Gastrocnemius medialis (tissue), 4 donors: ENCODE results near the gene BTG3. TPM values are rescaled to one million over a fixed set of nuclear protein-coding genes. Genes with fewer than 3 reads are reported as not detected.

Experiments
- ATAC-seq, 2 donors: fragments of 150-250 bp; one replicate each; pipeline ENCODE4 v1.9.1; 2016
- DNase-seq, 2 donors: peaks; one replicate each; pipeline ENCODE4 v3.0.0-alpha.2; 2019
- H3K27ac ChIP-seq, 4 donors: fragments of 200-600 bp; sonication (generic); 1 replicate in 1 of 4; 2 replicates in 3 of 4; pipeline ENCODE4 v1.5.1; 2016 to 2018; ENCODE audit warnings: mild to moderate bottlenecking in 2 of 4, moderate library complexity in 1 of 4
- H3K27me3 ChIP-seq, 3 donors: fragments of 200-600 bp; sonication (generic) in 2 of 3; 1 replicate in 1 of 3; 2 replicates in 2 of 3; pipeline versions ENCODE4 v1.5.1 to v1.6.0; 2016 to 2019; ENCODE audit warnings: mild to moderate bottlenecking in 1 of 3, moderate library complexity in 1 of 3
- H3K36me3 ChIP-seq, 2 donors: fragments of 200-600 bp; sonication (generic) in 1 of 2; one replicate each; pipeline ENCODE4 v1.5.1; 2017 to 2018
- H3K4me1 ChIP-seq, 2 donors: fragments of 200-600 bp; sonication (generic) in 1 of 2; one replicate each; pipeline ENCODE4 v1.5.1; 2016 to 2017; ENCODE audit warnings: mild to moderate bottlenecking in 2 of 2
- H3K4me3 ChIP-seq, 4 donors: fragments of 200-600 bp; sonication (generic) in 3 of 4; 1 replicate in 1 of 4; 2 replicates in 3 of 4; pipeline ENCODE4 v1.5.1; 2016 to 2019; ENCODE audit warnings: mild to moderate bottlenecking in 2 of 4
- H3K9me3 ChIP-seq, 3 donors: fragments of 200-600 bp; sonication (generic) in 2 of 3; 1 replicate in 1 of 3; 2 replicates in 2 of 3; pipeline ENCODE4 v1.5.1; 2016 to 2019
- POLR2A ChIP-seq, 2 donors: fragments of 450-650 bp; IDR thresholded peaks; one replicate each; pipeline ENCODE4 v1.6.1; 2017; ENCODE audit warnings: antibody characterized with exemption in 2 of 2, mild to moderate bottlenecking in 2 of 2, moderate library complexity in 2 of 2
- in situ Hi-C, 4 donors: fragments of 200-750 bp; cut with MboI; loops; one replicate each; pipeline versions ENCODE4 v1.15.0 to v1.8.0; 2017; ENCODE audit warnings: low sequenced_read_pairs in 4 of 4
- intact Hi-C: fragments of 100-400 bp; cut with DNase I; formaldehyde crosslinking; loops from one replicate; pipeline ENCODE4 v1.15.1; 2023; ENCODE audit warnings: low total_unique reads
- total RNA-seq, 4 donors: library from RNA; depleted of rRNA; stranded (reverse); fragments of >200 nt; gene quantifications; one replicate each; pipeline versions ENCODE4 v1.1.0 to v1.2.3, GENCODE V29; 2016
- TF ChIP-seq, protein P1 (sequence below), 5 experiments: fragments of 450-650 bp in 3 of 5; fragments of 200-600 bp in 2 of 5; sonication (generic) in 2 of 5; IDR thresholded peaks in 4 of 5; conservative IDR thresholded peaks in 1 of 5; 1 replicate in 4 of 5; 2 replicates in 1 of 5; pipeline ENCODE4 v1.5.1; 2016 to 2019; ENCODE audit warnings: antibody characterized with exemption in 5 of 5, mild to moderate bottlenecking in 3 of 5, moderate library complexity in 3 of 5

BTG3 gene
- total RNA-seq, 4 donors from 2014 or later, result 1.8 to 4.0 (median 3.1) TPM

DNA sequence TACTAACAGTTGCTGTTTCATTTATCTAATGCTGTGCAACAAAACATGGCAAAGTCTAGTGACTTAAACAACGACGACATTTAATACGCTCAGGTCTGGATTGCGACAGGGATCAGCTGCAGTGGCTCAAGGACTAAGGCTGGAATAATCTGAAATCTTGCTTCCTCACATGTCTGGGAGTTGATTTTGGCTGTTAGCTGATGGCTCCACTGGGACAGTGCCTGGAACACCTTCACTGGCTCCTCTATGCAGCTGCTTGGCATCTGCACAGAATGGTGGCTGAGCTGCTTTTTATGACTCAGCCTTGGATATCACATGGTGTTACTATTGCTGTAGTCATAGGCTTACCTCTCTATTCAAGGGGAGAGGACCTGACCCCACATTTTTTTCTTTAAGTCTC is 24.0 kb upstream of the BTG3 start:
- Histone ChIP-seq H3K4me3 (no peak overlapping the region), H3K27ac (no peak overlapping the region), H3K36me3 (no peaks in the 10 kb centered on the region), H3K27me3 (no peaks in the 10 kb centered on the region), H3K4me1 (no peaks in the 10 kb centered on the region), H3K9me3 (no peaks in the 10 kb centered on the region)
- no peak for TF ChIP-seq POLR2A (IDR thresholded peaks at IDR 0.05)
- TF ChIP-seq, protein P1, sequence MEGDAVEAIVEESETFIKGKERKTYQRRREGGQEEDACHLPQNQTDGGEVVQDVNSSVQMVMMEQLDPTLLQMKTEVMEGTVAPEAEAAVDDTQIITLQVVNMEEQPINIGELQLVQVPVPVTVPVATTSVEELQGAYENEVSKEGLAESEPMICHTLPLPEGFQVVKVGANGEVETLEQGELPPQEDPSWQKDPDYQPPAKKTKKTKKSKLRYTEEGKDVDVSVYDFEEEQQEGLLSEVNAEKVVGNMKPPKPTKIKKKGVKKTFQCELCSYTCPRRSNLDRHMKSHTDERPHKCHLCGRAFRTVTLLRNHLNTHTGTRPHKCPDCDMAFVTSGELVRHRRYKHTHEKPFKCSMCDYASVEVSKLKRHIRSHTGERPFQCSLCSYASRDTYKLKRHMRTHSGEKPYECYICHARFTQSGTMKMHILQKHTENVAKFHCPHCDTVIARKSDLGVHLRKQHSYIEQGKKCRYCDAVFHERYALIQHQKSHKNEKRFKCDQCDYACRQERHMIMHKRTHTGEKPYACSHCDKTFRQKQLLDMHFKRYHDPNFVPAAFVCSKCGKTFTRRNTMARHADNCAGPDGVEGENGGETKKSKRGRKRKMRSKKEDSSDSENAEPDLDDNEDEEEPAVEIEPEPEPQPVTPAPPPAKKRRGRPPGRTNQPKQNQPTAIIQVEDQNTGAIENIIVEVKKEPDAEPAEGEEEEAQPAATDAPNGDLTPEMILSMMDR (IDR thresholded peaks at IDR 0.05 in 4 of 5, conservative IDR thresholded peaks at IDR 0.05 in 1 of 5), result no peak
- intact Hi-C loops (no loop called here), in situ Hi-C loops (no loop called here)
- DNase-seq (peak in 1 of 2 donors; percentile 63), ATAC-seq (peak; percentile 60 to 63)

DNA sequence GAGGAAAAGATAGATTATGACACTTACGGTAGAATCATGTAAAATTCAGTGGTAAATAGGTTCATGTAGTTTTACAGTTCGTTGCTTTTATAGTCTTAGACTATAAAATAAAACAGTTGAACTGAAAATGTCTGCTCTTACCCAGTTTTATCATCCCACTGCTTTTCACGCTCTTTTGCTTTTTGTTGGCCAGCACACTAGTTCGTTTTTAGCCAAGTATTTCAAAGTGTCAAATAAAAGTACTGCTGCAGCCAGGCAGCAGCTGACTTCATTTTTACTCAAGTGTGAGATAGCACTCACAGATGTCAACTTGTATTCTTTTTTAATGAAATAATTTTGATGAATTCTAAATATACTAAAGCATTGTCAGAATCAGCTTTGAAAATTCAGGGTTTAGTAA is 18.5 kb upstream of the BTG3 start:
- ATAC-seq (no peak), DNase-seq (no peak)
- Histone ChIP-seq H3K4me1 (no peaks in the 10 kb centered on the region), H3K27me3 (no peaks in the 10 kb centered on the region), H3K36me3 (no peaks in the 10 kb centered on the region), H3K4me3 (no peak overlapping the region), H3K27ac (no peak overlapping the region), H3K9me3 (no peaks in the 10 kb centered on the region)
- TF ChIP-seq POLR2A (IDR thresholded peaks at IDR 0.05), result no peak
- TF ChIP-seq, protein P1 (IDR thresholded peaks at IDR 0.05 in 4 of 5, conservative IDR thresholded peaks at IDR 0.05 in 1 of 5), result no peak
- in situ Hi-C loops (no loop called here), intact Hi-C loops (no loop called here)

DNA sequence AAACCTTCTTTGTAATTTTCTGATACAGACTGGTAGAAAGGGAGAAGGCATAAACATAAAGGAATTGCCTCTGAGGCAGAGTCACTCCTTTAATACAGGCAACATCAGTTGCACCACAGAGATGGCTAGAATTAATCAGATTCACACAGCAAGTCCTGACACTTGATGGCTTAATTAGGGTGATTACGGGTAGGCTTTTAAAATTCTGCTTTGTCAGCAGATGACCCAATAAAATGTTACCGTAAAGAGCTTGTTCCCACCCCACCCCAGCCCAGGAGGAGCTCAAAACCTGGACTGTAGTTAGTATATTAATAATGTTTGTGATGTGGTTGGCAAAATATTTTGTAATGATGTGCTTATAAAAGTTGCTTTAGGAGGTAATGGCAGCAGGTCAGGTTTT is 9.3 kb upstream of the BTG3 start:
- no peak overlapping the region for H3K27ac ChIP-seq
- H3K4me1 ChIP-seq, result no peaks in the 10 kb centered on the region
- DNase-seq, result no peak
- H3K36me3 ChIP-seq, result no peaks in the 10 kb centered on the region
- no peaks in the 10 kb centered on the region for H3K9me3 ChIP-seq
- intact Hi-C loops, result no loop called here
- H3K4me3 ChIP-seq, result no peak overlapping the region
- ATAC-seq, result no peak
- in situ Hi-C loops, result no loop called here
- no peak for TF ChIP-seq POLR2A (IDR thresholded peaks at IDR 0.05)
- TF ChIP-seq, protein P1 (IDR thresholded peaks at IDR 0.05 in 4 of 5, conservative IDR thresholded peaks at IDR 0.05 in 1 of 5), result no peak
- no peaks in the 10 kb centered on the region for H3K27me3 ChIP-seq

DNA sequence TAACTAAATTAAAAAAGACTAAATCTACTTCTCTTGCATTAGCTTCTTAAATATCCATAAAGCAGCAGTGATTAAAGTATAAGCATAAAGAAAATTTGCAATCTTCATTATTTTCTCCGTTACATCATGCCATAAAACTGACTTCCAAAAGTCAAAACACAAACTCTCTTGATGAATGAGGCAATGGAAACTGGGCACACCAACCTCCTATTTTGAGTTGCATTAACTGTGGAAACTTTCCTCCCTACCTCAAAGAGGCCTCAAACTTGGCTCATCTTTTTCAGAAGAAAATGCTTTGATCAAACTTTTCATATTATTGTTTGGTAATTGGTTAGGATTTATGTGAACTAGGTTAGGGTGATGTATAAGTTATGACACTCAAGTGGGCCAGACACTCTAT is 4.1 kb upstream of the BTG3 start:
- intact Hi-C loops, result loop anchor here (10.0 kb wide), 1 partner anchor 308 kb away; no protein-coding TSS in a partner anchor

More for the DNA sequence above, 4.1 kb upstream of the BTG3 start:
- in situ Hi-C loops, result no loop called here
- Histone ChIP-seq H3K27ac (no peak overlapping the region), H3K4me1 (no peaks in the 10 kb centered on the region), H3K27me3 (peaks cover 0 to 18% (median 5%) of the 10 kb centered on the region in 3 donors), H3K9me3 (no peaks in the 10 kb centered on the region), H3K4me3 (no peak overlapping the region), H3K36me3 (no peaks in the 10 kb centered on the region)
- TF ChIP-seq POLR2A (IDR thresholded peaks at IDR 0.05), result no peak
- TF ChIP-seq, protein P1 (IDR thresholded peaks at IDR 0.05 in 4 of 5, conservative IDR thresholded peaks at IDR 0.05 in 1 of 5), result no peak
- DNase-seq (no peak), ATAC-seq (no peak)
